HepG2 (cell line): ENCODE data around the gene ESPNL. TPM values are rescaled to one million over a fixed set of nuclear protein-coding genes. Genes with fewer than 3 reads are reported as not detected.

Source experiments
- CENPBD1 ChIP-seq: sonication (generic); formaldehyde crosslinking; IDR thresholded peaks from 2 replicates; pipeline ENCODE4 v1.8.0; 2022; ENCODE audit warnings: missing genetic modification reagents, low read depth, mild to moderate bottlenecking, borderline replicate concordance
- DPF2 ChIP-seq: sonication (generic); formaldehyde crosslinking; IDR thresholded peaks from 2 replicates; pipeline ENCODE4 v1.4.0; 2020; ENCODE audit warnings: mild to moderate bottlenecking, low read depth, missing genetic modification reagents, borderline replicate concordance
- FUBP1 ChIP-seq: sonication (generic); formaldehyde crosslinking; IDR thresholded peaks from 2 replicates; pipeline ENCODE4 v1.5.1; 2020; ENCODE audit warnings: missing genetic modification reagents, mild to moderate bottlenecking, borderline replicate concordance
- HMG20B ChIP-seq: conservative IDR thresholded peaks from 2 replicates; pipeline ENCODE4 v1.6.1; 2016; ENCODE audit warnings: missing genetic modification reagents, missing compliant biosample characterization
- HNF4A ChIP-seq: sonication (generic); formaldehyde crosslinking; IDR thresholded peaks from 2 replicates; pipeline ENCODE4 v1.4.0; 2020; ENCODE audit warnings: missing genetic modification reagents
- IRF9 ChIP-seq: sonication (generic); formaldehyde crosslinking; IDR thresholded peaks from 2 replicates; pipeline ENCODE4 v1.8.0; 2022; ENCODE audit warnings: missing genetic modification reagents, mild to moderate bottlenecking, borderline replicate concordance
- LCORL ChIP-seq, 2 experiments: fragments of 450-650 bp in 1 of 2; sonication (generic) in 1 of 2; formaldehyde crosslinking in 1 of 2; IDR thresholded peaks; 2 replicates each; pipeline versions ENCODE4 v1.5.0 to v1.6.1; 2017 to 2020; ENCODE audit warnings: antibody characterized with exemption in 1 of 2, missing genetic modification reagents in 1 of 2
- MED1 ChIP-seq: sonication (generic); formaldehyde crosslinking; IDR thresholded peaks from 2 replicates; pipeline ENCODE4 v1.4.0; 2020; ENCODE audit warnings: missing genetic modification reagents
- NR0B2 ChIP-seq: sonication (generic); formaldehyde crosslinking; IDR thresholded peaks from 2 replicates; pipeline ENCODE4 v1.4.0; 2020; ENCODE audit warnings: mild to moderate bottlenecking, missing genetic modification reagents
- TERF1 ChIP-seq: sonication (generic); formaldehyde crosslinking; IDR thresholded peaks from 2 replicates; pipeline ENCODE4 v1.8.0; 2022; ENCODE audit warnings: mild to moderate bottlenecking, missing genetic modification reagents, moderate library complexity
- THRA ChIP-seq: sonication (generic); formaldehyde crosslinking; IDR thresholded peaks from 2 replicates; pipeline ENCODE4 v1.4.0; 2020; ENCODE audit warnings: missing genetic modification reagents, borderline replicate concordance
- TMF1 ChIP-seq: sonication (generic); formaldehyde crosslinking; IDR thresholded peaks from 2 replicates; pipeline ENCODE4 v1.8.1; 2022; ENCODE audit warnings: low read depth, missing genetic modification reagents
- USF2 ChIP-seq, 2 experiments: sonication (generic) in 1 of 2; formaldehyde crosslinking in 1 of 2; IDR thresholded peaks; 2 replicates each; pipeline versions ENCODE4 v1.5.1 to v1.6.1; 2011 to 2020; ENCODE audit warnings: borderline replicate concordance in 1 of 2, low read depth in 1 of 2, low read length in 1 of 2, mild to moderate bottlenecking in 1 of 2, missing genetic modification reagents in 1 of 2, moderate library complexity in 1 of 2
- ZBTB7B ChIP-seq: sonication (generic); formaldehyde crosslinking; IDR thresholded peaks from 2 replicates; pipeline ENCODE4 v1.4.0; 2020; ENCODE audit warnings: missing genetic modification reagents
- ZEB1 ChIP-seq: IDR thresholded peaks from 2 replicates; pipeline ENCODE4 v1.6.1; 2012; ENCODE audit warnings: mild to moderate bottlenecking, low read depth, inconsistent platforms; ENCODE audit not compliant: insufficient replicate concordance
- polyA plus RNA-seq, 8 experiments: library from polyadenylated mRNA; depleted of rRNA in 3 of 8; stranded (reverse) in 7 of 8; unstranded in 1 of 8; fragments of >200 nt; fragmentation: Illumina TruSeq in 4 of 8; extraction: Trizol in 4 of 8; gene quantifications; 2 replicates each; pipeline versions ENCODE4 v1.2.1 to v1.2.3, GENCODE V29; 2011 to 2016; ENCODE audit warnings: low read depth in 4 of 8, missing spikeins in 1 of 8, mixed read lengths in 1 of 8; ENCODE audit not compliant: insufficient read depth in 1 of 8
- total RNA-seq, 5 experiments: library from RNA; depleted of rRNA; stranded (reverse); fragments of >200 nt; fragmentation: Illumina TruSeq; extraction: Trizol; gene quantifications; 2 replicates each; pipeline ENCODE4 v1.2.3, GENCODE V29; 2016; ENCODE audit warnings: low read depth in 1 of 5

The ESPNL gene
- total and polyA plus RNA-seq, 2 of the 13 experiments (the other 11 are each of a cell fraction or from before 2014, with no cell fraction given): 0.45 to 0.80 TPM

- no peak for TF ChIP-seq LCORL (IDR thresholded peaks at IDR 0.05)
- no peak; the same call in 1 of the 2 replicates for TF ChIP-seq LCORL (CRISPR knock-in tag; IDR thresholded peaks at IDR 0.05)
- peak; percentile 33; the same call in 1 of the 2 replicates for TF ChIP-seq MED1 (CRISPR knock-in tag)
- TF ChIP-seq HNF4A (CRISPR knock-in tag): 0 out of 2 replicates have a peak, but pooled peaks have one; percentile 9
- no peak for TF ChIP-seq DPF2 (CRISPR knock-in tag)
- no peak for TF ChIP-seq TERF1 (CRISPR knock-in tag)
- TF ChIP-seq ZEB1: no peak
- TF ChIP-seq IRF9 (CRISPR knock-in tag): no peak
- TF ChIP-seq TMF1: no peak
- TF ChIP-seq FUBP1 (CRISPR knock-in tag): no peak
- TF ChIP-seq CENPBD1 (CRISPR knock-in tag): no peak
- peak; percentile 51; the same call in 1 of the 2 replicates for TF ChIP-seq ZBTB7B (CRISPR knock-in tag)
- no peak for TF ChIP-seq USF2 (IDR thresholded peaks at IDR 0.05; ENCODE audit: low read depth, low read length)
- no peak for TF ChIP-seq USF2 (CRISPR knock-in tag; IDR thresholded peaks at IDR 0.05; ENCODE audit: borderline replicate concordance)
- 0 out of 2 replicates have a peak, but pooled peaks have one; percentile 18 for TF ChIP-seq THRA (CRISPR knock-in tag)
- no peak for TF ChIP-seq HMG20B (CRISPR knock-in tag)
- no peak for TF ChIP-seq NR0B2 (CRISPR knock-in tag)
These were observed 27.3 kb downstream of the ESPNL start (continued) for GRCh38 chr2:238127165-238128060.
